Stimulated activated CD4-positive, alpha-beta T cell treated with anti-CD3 and anti-CD28 coated beads, Interleukin-1b, Interleukin-23, amount 100 ng/mL, for 48 hours (primary cell): ENCODE data around the gene SLC10A3.

Experiments
- DNase-seq: peaks from one replicate; pipeline ENCODE4 v3.0.0-alpha.2; 2020

The SLC10A3 gene

DNA sequence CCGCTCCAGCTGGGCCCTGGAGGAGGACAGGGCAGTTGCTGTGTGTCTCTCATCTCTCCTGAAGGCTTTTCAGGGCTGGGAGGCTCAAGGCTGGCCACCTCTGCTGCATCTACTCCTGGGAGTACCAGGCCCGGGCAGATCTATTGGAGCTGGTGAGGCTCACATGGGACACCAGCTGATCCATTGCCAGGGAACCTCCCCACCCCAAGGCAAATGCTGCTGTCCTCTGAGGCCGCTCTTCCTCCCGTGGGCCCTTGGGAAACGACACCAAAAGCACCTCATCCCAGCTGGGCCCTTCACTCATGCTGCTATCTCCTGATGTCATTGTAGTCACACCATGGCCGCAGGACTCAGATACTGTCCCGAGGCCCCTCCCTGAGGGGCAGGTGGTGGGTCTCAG, 7.6 kb downstream of the SLC10A3 start:
- no peak for DNase-seq

GRCh38 chrX:154481911-154482601, 8.4 kb downstream of the SLC10A3 start:
- no peak for DNase-seq

DNA sequence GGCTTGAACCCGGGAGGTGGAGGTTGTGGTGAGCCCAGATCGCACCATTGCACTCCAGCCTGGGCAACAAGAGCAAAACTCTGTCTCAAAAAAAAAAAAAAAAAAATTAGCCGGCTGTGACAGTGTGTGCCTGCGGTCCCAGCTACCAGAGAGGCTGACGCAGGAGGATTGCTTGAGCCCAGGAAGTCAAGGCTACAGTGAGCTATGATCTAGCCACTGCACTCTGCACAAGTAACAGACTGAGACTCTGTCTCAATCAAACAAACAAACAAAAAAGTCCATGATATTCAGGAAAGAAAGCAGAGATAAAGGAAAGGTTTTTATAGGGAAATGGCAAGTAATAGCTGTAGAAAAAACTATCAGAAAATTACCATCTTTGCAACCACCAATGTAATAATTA, 9.2 kb downstream of the SLC10A3 start:
- DNase-seq = no peak

- peak; percentile 93 for DNase-seq
Observed at GRCh38 chrX:154478728-154479622, 11.5 kb downstream of the SLC10A3 start, which contains the start of gene LAGE3. Gene LAGE3 (minus strand): TSS chrX:154479281. CDS start chrX:154478915, 366 bp downstream.

- DNase-seq = no peak
Observed at GRCh38 chrX:154477891-154478477, 12.4 kb downstream of the SLC10A3 start.

GRCh38 chrX:154476821-154477220, 13.6 kb downstream of the SLC10A3 start:
- DNase-seq = no peak

DNA sequence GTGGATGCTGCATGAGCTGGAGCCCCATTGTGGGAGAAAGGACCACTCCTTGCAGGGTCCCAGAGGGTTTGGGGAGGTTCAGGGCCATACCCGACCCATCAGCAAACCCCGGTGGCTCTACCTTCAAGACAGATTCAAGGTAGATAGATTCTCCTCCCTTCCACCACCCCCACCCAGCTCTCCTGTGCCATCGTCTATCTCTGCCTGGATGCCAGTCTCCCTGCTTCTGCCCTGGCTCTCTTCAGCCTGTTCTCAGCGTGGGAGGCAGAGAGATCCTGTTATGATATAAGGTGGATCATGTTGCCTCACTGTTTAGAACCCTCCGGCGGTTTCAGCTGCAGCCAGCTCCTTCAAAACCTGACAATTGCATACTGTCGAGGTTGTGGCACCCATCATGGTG, 16.7 kb downstream of the SLC10A3 start:
- no peak for DNase-seq

DNA sequence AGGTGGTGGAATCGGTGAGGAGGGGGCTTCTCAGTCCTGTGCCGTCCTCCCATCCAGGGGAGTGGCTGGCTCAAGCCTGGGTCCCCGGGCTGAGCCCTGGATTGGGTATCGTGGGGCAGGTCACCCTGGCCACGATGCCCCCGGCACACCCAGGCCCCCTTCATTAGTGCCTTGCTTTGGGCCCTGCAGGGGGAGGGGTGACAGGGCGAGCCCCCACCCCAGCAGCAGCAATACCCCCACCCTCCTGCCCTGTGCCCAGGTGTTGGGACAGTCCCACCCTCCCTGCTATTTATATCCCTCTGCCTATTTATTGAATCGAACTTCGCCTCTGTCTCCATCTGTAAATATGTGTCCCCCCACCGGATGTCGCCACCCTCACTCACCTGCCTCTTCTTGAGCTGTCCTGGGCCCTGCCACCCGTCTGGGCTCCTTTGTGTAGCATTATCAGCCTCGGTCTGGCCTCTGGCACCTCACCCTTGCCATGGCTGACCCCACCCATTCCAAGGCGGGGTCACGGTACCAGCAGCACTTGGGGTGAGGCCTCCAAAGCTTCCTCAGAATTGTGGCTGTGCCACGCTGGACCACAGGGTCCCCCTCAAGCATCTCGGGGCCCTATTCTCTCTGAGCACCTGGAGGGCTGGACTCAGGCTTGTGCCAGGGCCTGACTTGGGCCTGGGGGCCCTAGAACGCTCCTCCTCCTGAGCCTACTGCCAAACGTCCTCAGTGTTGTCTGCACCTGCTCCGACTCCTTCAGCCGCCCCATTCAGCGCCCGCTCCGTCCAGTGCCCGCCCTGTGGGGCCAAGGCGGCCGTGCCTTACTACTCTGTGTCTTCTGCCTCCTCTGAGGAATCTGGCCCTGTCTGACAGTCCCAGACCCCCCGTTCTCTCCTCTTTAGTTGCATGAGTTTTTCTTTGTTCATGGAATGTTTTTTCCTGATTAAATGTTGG, 17.5 kb downstream of the SLC10A3 start:
- no peak for DNase-seq

DNA sequence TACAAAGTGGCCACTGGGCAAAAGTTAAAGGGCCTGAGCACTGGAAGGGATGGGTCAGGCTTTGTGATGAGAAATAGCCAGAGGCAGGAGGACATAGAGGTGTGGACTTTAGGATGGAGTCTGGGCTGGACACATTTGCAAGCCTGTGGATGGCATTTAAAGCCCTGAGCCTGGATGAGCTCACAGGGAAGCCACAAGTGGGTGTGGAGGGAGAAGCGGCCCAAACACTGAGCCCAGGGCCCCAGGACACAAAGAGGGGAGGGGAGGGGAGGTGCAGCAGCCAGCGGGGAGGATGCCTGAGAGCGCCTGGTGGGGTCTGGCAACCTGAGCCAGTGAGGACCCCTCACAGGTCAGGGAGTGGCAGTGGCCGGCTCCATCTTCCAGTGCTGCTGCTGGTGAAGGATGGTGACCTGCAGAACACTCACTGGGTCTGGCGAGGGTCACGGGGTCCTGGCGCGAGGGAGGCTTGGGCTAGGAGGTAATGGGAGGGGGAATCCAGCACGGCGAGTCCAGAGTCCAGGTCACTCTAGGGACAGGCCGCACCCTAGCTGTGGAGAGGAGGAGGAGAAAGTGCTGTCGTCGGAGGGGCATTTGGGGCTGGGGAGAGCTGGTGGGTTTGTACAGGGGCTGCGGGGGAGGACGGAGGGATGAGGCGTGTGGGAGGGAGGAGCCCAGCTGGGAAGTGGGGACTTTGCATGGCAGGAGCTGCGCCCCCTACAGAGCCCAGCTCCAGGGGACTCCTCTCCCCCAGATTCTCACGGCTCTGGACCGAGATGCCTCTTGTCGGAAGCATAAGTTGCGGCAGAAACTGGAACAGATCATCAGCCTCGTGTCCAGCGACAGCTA, 18.4 kb downstream of the SLC10A3 start:
- no peak for DNase-seq

GRCh38 chrX:154470914-154471568, 19.4 kb downstream of the SLC10A3 start:
- no peak for DNase-seq

DNA sequence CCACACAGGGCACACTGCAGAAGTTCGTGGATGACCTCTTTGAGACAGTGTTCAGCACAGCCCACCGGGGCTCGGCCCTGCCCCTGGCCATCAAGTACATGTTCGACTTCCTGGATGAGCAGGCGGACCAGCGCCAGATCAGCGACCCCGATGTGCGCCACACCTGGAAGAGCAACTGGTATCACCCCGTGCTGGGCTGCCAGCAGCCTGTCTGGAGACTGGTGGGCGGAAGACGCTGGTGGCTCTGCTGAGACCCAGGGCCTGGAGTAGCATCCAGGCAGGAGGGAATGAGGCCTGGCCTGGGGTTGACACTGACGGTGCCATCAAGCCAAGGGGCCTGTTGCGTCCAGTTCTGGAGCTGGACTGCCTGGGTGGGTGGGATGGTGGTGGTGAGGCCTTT, 20.0 kb downstream of the SLC10A3 start:
- DNase-seq = no peak

DNA sequence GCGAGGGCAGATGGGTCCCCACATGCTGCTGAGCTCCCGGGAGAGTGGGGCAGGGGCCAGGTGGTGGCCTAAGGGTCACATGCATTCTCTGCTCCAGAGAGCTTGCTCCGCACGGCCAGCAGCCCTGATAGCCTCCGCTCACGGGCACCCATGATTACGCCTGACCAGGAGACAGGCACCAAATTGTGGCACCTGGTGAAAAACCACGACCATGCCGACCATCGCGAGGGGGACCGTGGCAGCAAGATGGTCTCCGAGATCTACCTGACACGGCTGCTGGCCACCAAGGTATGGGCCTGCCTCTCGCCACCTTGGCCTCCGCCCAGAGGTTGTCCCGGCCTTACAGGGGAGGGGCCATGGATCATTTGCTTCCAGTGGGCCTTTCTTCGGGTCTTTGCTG, 20.5 kb downstream of the SLC10A3 start:
- no peak for DNase-seq

GRCh38 chrX:154469114-154469513, 21.3 kb downstream of the SLC10A3 start:
- DNase-seq = no peak

- DNase-seq = no peak
Observed at GRCh38 chrX:154468217-154468616, 22.2 kb downstream of the SLC10A3 start.

- DNase-seq = no peak
Observed at GRCh38 chrX:154467556-154467955, 22.9 kb downstream of the SLC10A3 start.

DNA sequence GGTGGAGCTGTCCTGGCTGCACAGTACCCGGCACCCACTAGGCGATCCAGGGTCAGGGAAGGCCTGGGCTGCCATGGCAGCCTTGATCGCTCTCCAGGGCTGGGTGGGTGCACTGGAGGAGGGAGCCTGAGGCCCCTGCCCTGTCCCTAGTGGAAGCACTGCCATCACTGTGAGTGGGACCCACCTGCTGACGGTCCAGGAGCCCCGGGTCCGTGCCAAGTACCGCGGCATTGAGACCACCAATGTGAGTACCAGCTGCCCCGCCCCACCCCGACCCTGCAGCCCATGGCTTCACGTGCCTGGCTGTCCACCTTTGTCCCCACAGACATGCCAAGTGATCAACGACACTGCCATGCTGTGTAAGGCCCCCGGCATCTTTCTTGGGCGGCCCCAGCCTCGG, 23.5 kb downstream of the SLC10A3 start:
- no peak for DNase-seq

GRCh38 chrX:154466036-154466435, 24.4 kb downstream of the SLC10A3 start:
- DNase-seq = no peak

- DNase-seq = no peak
Observed at GRCh38 chrX:154465601-154466000, 24.8 kb downstream of the SLC10A3 start.

GRCh38 chrX:154464806-154465365, 25.5 kb downstream of the SLC10A3 start:
- DNase-seq = no peak

GRCh38 chrX:154463611-154464220, 26.7 kb downstream of the SLC10A3 start:
- no peak for DNase-seq
